HG02610 (cell line): ENCODE measurements around the gene LOXHD1.

Source experiments
- ATAC-seq: cut with Tn5 transposase; IDR thresholded peaks from one replicate; pipeline ENCODE4 v1.9.1; 2021; ENCODE audit warnings: mild to moderate bottlenecking, moderate library complexity; ENCODE audit not compliant: unreplicated experiment

The LOXHD1 gene

DNA sequence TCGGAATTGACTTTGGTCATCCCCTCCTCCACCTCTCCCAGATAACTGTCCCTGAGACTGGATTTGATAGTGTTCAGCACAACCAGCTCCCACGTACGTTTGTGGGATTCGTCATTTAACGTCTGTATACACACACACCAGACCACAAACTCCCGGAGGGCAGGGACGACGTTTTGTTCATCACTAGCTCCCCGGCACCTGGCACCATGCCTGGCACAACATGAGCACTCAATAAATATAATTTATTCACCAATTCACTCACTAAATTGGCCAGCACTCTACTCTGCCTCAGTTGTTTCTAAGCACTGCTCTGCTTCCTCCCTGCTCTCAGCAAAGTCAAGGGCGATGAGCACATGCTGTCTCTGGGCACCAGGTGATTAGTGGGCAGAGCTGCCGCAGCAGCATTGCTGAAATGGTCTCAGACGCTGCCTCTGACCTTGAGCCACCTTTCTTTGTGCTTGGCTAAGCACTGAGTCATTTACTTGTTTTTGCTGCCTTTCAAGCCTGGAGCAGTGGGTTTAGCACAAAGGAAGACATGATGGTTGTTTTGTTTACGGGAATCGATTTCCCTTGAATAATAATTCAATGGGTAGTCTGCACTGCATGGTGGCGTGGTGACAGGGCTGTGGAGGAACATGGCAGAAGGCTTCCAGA, 19.3 kb upstream of the LOXHD1 start:
- no peak for ATAC-seq

DNA sequence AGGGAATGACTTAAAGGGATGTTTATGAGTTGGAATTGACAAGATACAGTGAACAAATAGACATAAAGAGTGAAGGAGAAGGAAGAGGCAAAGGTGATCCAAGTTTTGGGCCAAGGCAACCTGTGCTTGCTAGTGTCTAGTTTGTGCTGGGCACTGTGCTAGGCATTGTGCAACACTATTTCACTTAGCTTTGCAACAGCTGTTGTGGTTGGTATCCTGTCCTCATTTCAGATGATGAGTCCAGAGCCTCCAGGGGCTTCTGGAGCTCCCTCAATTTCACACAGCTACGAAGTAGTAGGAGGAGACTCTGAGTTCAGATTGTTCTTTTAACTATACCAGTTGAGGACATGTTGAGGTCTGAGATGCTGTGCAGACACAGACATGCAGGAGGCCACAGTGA, 18.1 kb upstream of the LOXHD1 start:
- ATAC-seq = no peak

DNA sequence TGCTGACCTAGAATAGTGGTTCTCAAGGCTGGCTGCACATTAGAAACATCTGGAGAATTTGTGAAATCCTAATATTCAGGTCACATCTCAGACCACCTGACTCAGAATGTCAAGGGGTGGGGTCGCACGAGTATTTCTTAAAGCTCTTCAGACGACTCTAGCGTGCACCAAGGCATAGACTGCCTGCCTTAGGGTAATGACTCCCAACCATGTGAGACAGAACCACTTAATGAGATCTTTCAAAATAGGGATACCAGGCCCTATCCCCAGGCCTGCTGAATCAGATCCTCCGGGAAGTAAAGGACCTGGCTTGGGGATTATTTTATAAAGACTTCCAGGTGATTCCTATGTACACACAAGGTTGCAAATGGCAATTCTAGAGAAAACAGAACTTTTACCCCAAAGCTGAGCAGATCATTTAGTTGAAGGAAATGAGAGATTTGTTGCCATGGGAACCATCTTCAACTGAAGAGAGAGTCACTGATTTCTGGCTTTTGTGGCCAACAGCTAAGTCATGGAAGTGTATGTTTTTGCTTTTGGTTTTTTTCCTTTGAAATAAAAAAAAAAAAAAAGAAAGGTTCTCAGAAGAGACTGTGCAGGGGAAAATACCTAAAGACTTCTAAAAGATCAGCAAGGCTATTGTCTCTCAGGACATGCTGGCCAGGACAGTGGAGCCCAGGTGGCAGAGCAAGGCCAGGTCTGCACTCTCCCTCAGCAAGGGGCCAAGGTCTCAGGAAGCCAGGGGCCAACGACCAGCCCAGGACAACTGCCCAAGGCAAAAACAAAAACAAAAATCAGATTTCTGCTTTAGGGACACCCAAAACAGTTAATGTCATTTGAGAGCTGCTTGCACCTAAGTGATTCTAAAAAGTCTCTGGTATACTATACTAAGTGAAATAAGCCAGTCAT, 15.3 kb upstream of the LOXHD1 start:
- no peak for ATAC-seq

DNA sequence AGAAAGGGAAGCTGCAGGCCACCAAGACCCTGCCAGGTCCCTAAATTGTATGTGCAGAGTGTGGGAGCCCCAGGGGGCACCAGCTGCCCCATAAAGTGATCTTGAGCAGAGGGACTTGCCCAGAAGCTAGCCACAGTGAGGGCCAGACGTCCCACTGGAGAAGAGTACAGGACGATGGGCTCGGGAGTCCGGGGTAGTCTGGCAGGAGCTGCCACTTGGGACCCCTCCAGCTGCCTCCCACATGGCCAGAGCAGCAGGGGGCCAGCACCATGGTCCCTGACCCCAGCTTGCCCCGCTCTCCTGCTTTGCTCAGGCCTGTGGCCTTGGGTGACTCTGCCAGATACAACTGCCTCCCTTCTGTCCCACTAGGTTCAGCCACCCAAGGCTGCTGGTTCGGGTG, 11.7 kb upstream of the LOXHD1 start:
- ATAC-seq = no peak

DNA sequence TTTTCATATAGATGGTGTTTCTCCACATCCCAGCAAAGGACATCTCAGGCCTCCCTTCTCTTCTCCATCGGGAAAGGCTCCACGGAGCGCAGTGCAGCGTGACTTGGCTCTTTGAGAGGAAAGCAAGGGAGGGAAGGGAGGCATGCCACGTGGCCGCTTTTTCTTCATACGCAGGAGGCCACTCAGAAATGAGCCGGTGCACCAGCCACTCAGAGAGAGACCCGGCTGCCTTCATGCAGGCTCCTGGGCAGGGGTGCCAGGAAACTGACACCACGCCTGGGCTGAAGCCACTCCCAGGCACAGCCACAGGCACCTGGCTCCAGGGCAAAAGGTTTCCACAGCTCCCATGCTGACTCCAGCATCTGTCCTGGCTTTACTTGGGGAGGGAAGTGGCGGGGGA, 11.1 kb upstream of the LOXHD1 start:
- ATAC-seq = no peak

DNA sequence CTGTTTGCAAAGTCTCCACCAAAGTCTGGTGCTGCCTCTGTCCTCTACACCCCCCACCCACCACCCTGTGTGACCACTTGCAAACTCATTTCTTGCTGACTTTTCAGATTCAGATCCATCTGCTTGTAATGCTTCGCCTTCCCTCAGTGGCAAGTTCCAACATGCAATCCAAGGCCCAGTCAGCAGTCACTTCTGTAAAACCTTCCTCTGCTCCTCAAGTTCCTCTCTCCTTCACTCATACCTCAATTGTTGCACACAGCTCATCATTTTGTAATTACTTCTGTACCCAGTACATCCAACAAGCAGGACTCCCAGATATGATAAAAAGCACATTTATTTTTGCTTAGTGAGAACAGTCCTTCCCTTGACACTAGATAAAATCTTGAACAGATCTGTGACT, 6.5 kb upstream of the LOXHD1 start:
- ATAC-seq = no peak

DNA sequence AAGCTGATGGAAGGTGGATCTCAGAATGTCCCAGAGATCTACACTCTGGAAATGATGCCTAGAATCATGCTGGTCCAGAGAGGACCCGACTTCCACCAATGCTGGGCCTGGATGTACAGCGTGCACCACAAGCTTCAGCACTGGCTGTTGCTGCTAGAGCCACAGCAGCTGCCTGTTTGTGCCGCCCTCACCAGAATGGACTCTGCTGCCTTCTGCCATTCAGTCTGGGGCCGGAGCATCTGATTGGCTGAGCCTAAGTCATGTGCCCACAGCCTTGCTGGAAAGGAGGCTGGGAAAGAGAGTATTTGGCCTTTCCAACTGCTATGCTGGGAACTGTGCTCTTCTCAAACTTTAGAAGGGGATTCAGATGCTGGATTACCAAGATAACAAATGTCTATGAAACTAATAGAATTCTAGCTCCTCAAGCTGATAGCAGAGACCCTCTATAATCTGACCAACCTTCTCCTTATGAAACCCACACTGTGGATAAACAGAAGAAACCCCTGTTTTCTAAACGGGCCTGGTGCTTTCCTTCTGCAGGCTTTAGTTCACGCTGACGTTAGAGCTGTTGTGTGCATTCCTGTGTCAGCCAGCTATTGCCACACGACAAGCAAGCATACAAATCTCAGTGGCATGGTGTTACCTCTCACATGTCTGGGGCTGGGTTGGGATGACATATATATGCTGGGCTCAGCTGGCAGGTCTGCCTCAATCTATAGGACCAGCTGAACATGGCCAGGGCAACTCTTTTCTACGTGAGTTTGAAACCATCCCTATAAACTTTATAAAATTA, 4.1 kb upstream of the LOXHD1 start:
- ATAC-seq = no peak

DNA sequence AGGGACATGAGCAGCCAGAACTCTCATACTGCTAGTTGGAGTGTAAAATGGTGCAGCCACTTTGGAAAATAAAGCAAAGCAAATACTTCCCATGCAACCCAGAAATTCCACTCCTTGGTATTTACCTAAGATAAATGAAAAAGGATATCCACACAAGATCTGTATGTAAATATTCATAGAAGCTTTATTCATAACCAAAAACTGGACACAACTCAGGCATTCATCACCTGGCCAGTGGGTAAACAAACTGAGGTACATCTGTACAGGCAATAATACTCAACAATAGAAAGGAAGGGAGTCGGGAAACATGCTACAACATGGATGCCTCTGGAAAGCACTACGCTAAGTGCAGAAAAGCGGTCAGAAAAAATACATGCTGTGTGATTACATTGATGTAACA, 2.5 kb upstream of the LOXHD1 start:
- no peak for ATAC-seq

DNA sequence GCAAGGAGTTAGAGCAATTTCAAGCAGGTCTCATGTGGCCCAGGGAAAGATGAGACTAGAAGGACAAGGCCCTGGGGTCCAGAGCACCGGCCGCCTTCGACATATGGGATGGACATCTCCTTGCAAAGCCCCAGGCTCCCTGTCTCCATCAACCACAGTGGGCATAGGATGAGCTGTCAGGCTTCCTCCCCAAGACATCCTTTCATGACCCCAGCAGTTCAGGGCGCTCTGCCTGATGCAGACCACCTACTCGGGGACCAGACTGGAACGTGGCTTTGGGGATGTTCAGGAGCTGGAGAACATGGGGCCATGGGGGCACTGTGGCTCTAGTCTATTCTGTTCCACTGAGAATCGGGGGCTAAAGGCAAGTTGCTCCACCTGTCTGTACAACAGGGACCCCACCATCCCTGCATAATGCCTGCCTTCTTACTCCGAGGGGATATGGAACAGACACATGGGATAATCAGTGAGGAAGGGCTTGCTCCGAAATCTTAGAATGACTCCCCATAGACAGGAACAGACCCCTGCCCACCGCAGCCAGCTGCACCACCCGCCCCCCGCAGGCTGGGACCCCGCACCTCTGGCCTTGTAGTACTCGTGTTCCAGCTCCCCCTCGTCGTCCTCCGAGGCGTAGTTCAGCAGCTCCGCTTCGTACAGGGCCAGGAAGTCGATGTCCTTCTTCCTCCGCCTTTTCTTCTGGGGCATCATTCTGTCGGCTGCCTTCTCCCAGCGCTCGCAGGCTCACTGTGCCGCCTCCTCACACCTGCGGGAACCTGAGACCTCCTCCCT, 500 bp downstream of the LOXHD1 start:
- ATAC-seq = no peak

DNA sequence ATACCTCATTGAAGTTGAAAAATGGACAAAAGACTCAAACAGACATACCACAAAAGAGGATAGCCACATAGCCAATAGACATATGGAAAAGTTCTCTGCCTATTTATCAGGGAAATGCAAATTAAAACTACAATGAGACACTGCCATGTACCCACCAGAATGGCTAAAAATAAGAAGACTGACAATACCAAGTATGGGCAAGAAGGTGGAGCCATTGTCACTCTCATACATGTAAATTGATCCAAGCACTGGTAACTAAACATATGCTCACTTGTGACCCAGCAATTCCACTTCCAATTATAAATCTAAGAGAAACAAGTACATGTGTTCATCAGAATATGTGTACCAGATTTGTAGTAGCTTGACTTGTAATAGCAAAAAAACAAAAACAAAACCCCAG, 4.6 kb downstream of the LOXHD1 start:
- ATAC-seq = no peak

DNA sequence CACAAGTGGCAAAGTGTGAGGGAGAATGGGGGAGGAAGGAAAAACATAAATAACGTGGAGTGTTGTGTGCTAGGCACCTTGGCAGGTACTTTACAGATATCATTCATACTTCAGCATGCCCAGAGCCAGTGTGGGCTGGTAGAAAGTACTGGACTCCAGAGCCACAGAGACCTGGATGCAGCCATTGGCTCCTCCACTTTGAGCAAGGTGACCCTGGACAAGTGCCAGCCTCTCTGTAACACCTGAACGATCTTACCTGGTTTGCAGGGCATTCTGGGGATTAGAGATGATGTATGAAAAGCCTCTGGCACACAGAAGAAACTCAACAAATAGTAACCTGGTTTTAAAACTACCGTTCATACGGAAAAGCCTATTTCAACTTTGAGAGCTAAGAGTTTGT, 6.3 kb downstream of the LOXHD1 start:
- ATAC-seq = no peak

DNA sequence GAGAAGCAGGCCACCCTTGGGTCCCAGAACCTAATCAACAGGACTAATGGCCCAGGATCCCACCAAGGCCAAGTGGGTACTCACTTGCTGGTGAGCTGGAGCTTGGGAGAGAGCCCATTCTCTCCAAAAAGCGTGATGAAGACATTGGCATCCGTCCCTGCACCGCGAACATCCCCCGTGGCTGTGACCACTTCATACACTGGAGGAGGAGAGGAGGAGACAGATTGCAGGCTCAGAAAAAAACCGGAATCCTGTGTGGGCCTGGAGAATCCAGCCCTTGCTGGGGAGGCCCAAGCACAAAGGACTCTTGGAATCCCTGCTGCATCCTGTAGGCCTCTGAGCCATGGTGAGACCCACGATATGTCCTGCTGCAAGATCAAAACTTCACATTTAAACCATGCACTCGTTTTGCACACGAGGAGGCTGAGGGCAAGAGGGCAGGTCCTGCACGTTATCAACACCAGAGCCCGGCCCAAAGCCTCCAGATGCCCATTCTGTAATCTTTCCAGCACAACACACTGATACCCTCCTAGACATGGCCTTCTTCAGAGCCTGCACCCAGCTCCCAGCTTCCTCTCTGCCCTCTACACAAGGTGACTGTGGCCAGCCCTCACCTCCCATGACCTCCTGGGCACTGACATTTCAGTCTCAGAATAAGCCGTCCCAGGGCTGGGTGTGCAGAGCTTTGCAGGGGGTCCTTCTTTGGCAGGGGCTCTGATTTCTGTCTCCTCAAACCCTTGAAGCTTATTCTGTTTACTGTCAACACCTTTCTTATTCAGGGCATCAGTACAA, 7.8 kb downstream of the LOXHD1 start:
- ATAC-seq = no peak

DNA sequence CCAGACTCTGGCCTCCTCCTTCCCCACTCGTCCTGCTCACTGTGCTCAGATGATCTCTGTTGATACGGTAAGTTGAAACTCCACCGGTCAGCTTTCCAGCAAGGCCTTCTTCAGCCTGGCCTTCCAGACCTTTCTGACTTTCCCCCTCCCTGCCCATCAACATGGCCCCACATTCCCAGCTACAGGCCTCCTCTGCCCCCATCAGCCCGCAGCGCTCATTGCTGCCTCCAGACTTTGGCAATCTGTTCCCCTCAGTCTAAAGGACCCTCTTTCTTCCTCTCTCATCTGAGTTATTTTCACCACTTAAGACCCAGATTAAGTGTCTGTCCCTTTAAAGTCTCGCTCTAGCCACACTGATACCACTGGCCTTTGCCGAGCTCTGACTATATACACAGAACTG, 10.6 kb downstream of the LOXHD1 start:
- no peak for ATAC-seq

DNA sequence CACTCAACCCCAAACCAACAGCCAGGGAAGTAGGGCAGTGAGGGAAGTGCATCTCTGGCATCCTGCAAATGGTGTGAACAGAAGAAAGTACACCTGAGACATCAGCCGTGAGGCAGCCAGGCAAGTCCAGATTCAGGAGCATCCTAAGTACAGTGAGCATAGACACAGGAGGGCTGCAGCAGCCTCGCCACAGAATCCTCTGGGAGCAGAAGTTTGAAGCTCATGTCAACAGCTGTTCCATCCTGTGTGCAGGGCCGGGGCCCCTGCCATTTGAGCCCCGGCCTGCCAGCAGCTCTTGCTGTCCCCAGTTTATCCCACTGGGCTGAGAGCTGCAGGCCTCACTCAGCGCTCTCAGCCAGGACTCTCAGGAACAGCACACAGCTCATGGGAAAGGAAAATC, 14.5 kb downstream of the LOXHD1 start:
- no peak for ATAC-seq

DNA sequence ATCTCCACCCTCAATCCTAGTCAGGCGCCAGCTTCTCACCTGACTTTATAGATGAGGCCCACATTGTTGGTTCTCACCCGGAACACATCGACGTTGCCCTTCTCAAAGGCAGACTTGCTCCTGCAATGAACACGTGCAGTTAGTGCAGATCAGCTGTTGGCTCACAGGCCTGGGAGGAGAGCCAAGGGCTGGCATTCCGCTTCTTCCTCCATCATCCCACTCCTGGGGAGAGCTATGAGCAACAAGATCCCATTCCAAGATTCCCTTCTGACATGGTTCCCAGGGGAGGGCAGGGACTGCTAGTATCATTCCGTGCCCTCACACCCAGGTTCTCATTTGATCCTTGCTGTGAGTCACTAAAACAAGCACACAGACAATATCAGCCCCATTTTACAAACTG, 15.1 kb downstream of the LOXHD1 start:
- no peak for ATAC-seq

DNA sequence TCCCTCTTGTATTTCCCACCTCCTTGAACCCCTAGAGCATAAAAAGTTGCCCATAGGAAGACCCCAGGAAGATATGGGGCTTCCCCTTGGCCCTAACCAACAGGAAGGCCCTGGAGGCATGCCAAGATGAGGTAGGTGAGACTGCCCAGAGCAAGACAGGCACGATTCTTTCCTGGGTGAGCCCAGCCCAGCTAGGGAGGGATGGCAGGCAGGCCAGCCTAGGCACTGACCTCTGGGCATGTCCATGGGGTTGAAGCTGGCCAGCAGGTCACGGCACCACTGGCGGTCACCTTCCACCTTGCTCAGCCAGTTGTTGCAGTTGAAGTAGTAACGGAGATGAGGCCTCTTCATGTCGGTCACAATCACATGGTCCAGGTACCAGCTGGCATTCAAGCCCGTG, 17.6 kb downstream of the LOXHD1 start:
- ATAC-seq = no peak

DNA sequence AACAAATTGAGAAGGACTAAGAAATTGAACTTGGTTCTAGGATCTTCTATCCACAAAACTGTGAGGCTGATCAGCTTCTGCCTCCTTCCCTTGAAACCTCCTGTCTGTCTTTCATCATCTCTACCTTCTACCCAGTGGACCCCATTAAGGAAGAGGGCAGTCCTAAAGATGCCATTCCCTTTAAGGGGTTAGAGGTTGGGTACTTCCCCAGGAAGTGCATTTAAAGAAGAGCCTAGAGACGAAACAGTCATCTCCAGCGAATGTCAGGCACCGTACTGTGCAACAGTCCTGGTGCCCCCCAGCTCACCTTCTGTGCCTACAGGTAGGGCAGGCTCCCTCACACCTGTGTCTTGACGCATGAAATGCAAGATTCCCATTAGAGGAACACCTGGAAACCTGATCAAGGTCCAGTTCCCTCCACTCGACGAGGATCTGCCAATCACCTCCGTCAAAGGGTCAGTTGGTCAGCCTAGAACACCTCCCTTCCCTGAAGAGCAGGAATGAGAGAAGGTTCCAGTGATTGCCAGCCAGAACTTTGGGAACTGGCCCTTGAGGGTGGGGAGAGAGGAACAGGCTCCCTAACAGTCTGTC, 20.9 kb downstream of the LOXHD1 start:
- no peak for ATAC-seq

DNA sequence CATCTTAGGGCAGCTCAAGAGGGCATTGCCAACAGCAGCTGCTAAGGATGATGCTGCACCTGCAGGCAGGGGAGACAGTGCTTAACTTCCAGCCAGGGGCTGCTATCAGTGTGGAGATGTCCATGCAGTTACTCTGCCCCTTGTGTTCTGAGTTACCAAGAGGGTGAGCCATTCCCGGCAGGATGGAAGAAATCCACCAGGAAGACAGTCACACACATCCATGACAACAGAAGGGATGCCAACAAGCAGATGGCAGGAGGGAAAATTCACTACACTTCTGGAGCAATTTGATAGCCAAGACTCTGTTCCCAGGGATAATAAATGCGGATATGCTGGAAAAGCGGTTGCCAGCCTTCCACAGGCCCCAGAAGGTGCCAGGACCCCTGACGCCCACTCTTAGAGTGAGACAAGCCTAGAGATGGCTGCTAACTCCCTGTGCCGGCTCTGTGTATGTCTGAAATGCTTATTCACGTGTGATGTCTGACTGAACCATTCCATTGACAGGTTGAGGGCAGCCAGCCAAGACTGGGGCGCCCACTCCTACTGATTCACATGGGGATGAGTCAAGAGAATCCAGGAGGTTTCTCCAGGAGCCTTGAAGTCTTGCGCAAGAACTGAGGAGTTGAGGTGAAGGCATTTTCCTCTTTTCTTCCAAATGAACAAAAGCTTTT, 24.5 kb downstream of the LOXHD1 start:
- no peak for ATAC-seq

DNA sequence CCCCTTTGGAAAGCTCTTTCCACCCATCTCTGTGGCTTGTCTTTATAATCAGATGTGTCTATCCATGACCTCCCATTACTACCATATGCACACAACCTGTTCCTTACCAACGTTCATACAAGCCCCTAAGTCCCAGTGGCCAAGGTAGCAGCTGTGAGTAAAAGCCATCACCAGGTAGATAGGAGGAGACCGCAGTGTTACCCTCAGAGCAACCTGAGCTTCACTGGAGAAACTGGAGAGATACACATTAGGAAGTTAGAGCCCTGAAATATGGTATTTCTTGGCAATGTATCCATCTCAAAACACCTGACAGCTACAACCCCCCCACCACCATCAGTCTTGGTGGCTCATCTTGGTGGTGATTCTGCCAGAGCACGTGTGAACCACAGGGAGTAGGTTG, 26.0 kb downstream of the LOXHD1 start:
- no peak for ATAC-seq
